MM.1S (cell line): Measurements from ENCODE around the gene CA10.

ENCODE experiments used
- DNase-seq: peaks from one replicate; pipeline ENCODE4 v3.0.0-alpha.2; 2015
- H2AFZ ChIP-seq: fragments of 300-600 bp; sonication (generic); 2 replicates; pipeline ENCODE4 v1.6.0; 2016; ENCODE audit warnings: antibody characterized with exemption, low read length
- H3F3A ChIP-seq: fragments of 300-600 bp; sonication (generic); 2 replicates; pipeline ENCODE4 v1.6.1; 2016; ENCODE audit warnings: mild to moderate bottlenecking, antibody characterized with exemption, low read length, moderate library complexity, mixed read lengths; ENCODE audit not compliant: insufficient read depth
- H3K27ac ChIP-seq: fragments of 300-600 bp; sonication (generic); 2 replicates; pipeline ENCODE4 v1.5.1; 2016; ENCODE audit warnings: mild to moderate bottlenecking, low read length
- H3K27me3 ChIP-seq: fragments of 300-600 bp; sonication (generic); replicated peaks from 2 replicates; pipeline ENCODE4 v1.6.0; 2016; ENCODE audit warnings: low read length; ENCODE audit not compliant: insufficient read depth
- H3K36me3 ChIP-seq: fragments of 300-600 bp; sonication (generic); replicated peaks from 2 replicates; pipeline ENCODE4 v1.6.1; 2016; ENCODE audit warnings: mild to moderate bottlenecking, low read length, mixed read lengths; ENCODE audit not compliant: insufficient read depth
- H3K4me1 ChIP-seq: fragments of 300-600 bp; sonication (generic); 2 replicates; pipeline ENCODE4 v1.6.1; 2016; ENCODE audit warnings: low read length, mixed read lengths
- H3K4me2 ChIP-seq: fragments of 300-600 bp; sonication (generic); 2 replicates; pipeline ENCODE4 v1.6.0; 2016; ENCODE audit warnings: low read depth, low read length
- H3K4me3 ChIP-seq: fragments of 300-600 bp; sonication (generic); 2 replicates; pipeline ENCODE4 v1.5.1; 2016; ENCODE audit warnings: low read length, mixed read lengths
- H3K79me2 ChIP-seq: fragments of 300-600 bp; sonication (generic); 2 replicates; pipeline ENCODE4 v1.6.1; 2016; ENCODE audit warnings: mixed run types, low read length, mixed read lengths
- H3K9ac ChIP-seq: fragments of 300-600 bp; sonication (generic); 2 replicates; pipeline ENCODE4 v1.6.1; 2016; ENCODE audit warnings: low read length, mixed read lengths
- H3K9me2 ChIP-seq: fragments of 300-600 bp; sonication (generic); replicated peaks from 2 replicates; pipeline ENCODE4 v1.6.1; 2016; ENCODE audit warnings: mild to moderate bottlenecking, low read length, mixed read lengths; ENCODE audit not compliant: insufficient read depth
- H3K9me3 ChIP-seq: fragments of 300-600 bp; sonication (generic); replicated peaks from 2 replicates; pipeline ENCODE4 v1.6.1; 2016; ENCODE audit warnings: mild to moderate bottlenecking, low read length, mixed read lengths; ENCODE audit not compliant: insufficient read depth
- H4K20me1 ChIP-seq: fragments of 300-600 bp; sonication (generic); 2 replicates; pipeline ENCODE4 v1.6.1; 2016; ENCODE audit warnings: mild to moderate bottlenecking, low read length, moderate library complexity, mixed read lengths; ENCODE audit not compliant: insufficient read depth
- EZH2 ChIP-seq: fragments of 300-600 bp; sonication (generic); optimal IDR thresholded peaks from 2 replicates; pipeline ENCODE3; 2017; ENCODE audit warnings: low read depth, mild to moderate bottlenecking, antibody characterized with exemption, low read length, mixed read lengths
- EZH2phosphoT487 ChIP-seq: fragments of 300-600 bp; sonication (generic); IDR thresholded peaks from 2 replicates; pipeline ENCODE4 v1.6.1; 2018; ENCODE audit warnings: antibody characterized with exemption, low read length
- TF ChIP-seq, protein P1 (sequence below): fragments of 300-600 bp; sonication (generic); IDR thresholded peaks from 2 replicates; pipeline ENCODE4 v1.5.1; 2016; ENCODE audit warnings: antibody characterized with exemption, low read length, mixed read lengths

CA10 gene

DNA sequence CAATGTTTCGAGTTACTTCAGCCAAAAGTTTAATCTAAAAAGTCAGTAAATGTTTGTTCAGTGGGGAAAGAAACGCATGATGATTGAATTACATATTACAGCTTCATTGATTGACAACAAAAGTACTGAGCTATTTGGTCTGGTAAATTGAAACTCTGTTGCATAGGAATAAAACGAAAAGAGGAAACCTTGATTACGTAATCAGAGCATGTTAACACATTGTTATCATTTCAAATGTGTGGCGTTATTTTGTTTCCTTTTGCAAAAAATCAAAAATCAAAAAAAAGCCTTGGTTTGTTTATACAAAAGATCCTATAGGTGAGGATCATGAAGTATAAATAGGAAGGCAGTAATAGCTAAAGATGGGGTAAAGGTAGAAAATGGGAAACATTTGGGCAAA is 19.5 kb upstream of the CA10 start:
- Histone ChIP-seq H3K9ac (no peak overlapping the region), H3K4me2 (no peak overlapping the region), H3K27ac (no peak overlapping the region), H4K20me1 (no peaks in the 10 kb centered on the region), H3K4me1 (no peaks in the 10 kb centered on the region), H2AFZ (no peak overlapping the region), H3K27me3 (no peaks in the 10 kb centered on the region), H3K36me3 (no peaks in the 10 kb centered on the region), H3K9me2 (no peaks in the 10 kb centered on the region), H3F3A (no peaks in the 10 kb centered on the region), H3K79me2 (no peaks in the 10 kb centered on the region), H3K4me3 (no peak overlapping the region), H3K9me3 (no peaks in the 10 kb centered on the region)
- DNase-seq, result no peak
- TF ChIP-seq EZH2phosphoT487 (no peak), EZH2 (no peak)
- TF ChIP-seq, protein P1, sequence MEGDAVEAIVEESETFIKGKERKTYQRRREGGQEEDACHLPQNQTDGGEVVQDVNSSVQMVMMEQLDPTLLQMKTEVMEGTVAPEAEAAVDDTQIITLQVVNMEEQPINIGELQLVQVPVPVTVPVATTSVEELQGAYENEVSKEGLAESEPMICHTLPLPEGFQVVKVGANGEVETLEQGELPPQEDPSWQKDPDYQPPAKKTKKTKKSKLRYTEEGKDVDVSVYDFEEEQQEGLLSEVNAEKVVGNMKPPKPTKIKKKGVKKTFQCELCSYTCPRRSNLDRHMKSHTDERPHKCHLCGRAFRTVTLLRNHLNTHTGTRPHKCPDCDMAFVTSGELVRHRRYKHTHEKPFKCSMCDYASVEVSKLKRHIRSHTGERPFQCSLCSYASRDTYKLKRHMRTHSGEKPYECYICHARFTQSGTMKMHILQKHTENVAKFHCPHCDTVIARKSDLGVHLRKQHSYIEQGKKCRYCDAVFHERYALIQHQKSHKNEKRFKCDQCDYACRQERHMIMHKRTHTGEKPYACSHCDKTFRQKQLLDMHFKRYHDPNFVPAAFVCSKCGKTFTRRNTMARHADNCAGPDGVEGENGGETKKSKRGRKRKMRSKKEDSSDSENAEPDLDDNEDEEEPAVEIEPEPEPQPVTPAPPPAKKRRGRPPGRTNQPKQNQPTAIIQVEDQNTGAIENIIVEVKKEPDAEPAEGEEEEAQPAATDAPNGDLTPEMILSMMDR, result no peak

DNA sequence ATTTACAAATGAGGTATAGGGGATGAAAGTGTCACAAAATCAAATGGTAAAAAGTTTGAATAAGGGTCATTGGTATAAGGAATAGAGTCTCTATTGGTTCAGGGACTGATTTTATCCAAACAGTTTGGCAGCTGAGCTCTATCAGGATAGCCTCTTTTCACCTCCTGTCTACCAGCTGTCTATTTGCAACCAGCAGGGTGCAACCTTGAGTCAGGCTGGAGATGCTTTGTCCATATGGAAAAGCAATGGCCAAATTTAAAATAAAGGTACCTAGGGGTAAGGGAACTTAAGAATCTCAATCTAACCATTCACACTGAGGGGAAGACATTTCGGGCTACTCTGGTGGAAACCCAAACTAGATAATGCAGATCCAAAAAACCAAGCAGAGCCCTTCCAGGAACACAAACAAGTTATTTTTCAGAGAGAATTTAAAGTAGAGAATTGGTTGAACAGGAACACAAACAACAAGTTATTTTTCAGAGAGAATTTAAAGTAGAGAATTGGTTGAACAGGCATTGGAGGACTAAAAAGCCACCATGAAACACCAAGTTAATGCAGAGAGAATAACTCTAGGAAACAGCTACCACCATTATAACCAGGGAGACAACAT is 12.6 kb upstream of the CA10 start:
- Histone ChIP-seq H3K9me3 (no peaks in the 10 kb centered on the region), H3K9ac (no peak overlapping the region), H3K27me3 (no peaks in the 10 kb centered on the region), H3K4me1 (no peaks in the 10 kb centered on the region), H3K9me2 (no peaks in the 10 kb centered on the region), H3K27ac (no peak overlapping the region), H3K36me3 (no peaks in the 10 kb centered on the region), H3K4me2 (no peak overlapping the region), H3K4me3 (no peak overlapping the region), H3K79me2 (no peaks in the 10 kb centered on the region), H4K20me1 (no peaks in the 10 kb centered on the region), H3F3A (no peaks in the 10 kb centered on the region), H2AFZ (no peak overlapping the region)
- no peak for TF ChIP-seq EZH2
- TF ChIP-seq, protein P1, result peak; percentile 56
- no peak for DNase-seq

DNA sequence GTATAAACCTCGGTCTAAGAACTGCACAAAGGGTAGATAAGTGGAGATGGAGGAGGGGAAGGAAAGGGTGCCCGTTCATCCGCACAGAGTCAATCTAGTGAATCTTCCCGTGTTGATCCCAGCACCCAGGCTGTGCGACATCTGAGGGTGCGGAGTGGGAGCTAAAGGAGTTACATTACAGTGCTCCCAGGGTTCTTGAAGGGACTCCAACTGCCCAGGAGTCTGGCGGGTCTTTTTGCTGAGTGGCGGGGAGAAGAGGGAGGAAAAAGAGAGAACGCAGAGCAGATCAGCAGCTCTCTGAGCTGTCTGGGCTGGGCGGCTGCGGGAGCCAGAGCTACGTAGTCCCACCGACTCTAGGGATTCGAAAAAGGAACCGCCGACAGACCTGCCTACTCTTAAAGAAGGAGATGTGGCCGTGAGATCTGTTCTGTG is 1.6 kb upstream of the CA10 start:
- no peak for DNase-seq
- Histone ChIP-seq H3K27me3 (no peaks in the 10 kb centered on the region), H4K20me1 (no peaks in the 10 kb centered on the region), H3F3A (no peaks in the 10 kb centered on the region), H3K79me2 (no peaks in the 10 kb centered on the region), H3K9me3 (no peaks in the 10 kb centered on the region), H3K4me3 (no peak overlapping the region), H3K4me1 (no peaks in the 10 kb centered on the region), H2AFZ (no peak overlapping the region), H3K9me2 (no peaks in the 10 kb centered on the region), H3K9ac (no peak overlapping the region), H3K27ac (no peak overlapping the region), H3K4me2 (no peak overlapping the region), H3K36me3 (no peaks in the 10 kb centered on the region)
- TF ChIP-seq EZH2phosphoT487 (no peak), EZH2 (no peak)
- TF ChIP-seq, protein P1, result no peak
